ENCODE measurements around the gene ZCCHC24.
"Not testable (repeated sequence)": the region's sequence is repeated elsewhere in the genome, so short reads cannot be mapped to it uniquely, and the experiment has no call there.

ZCCHC24 gene

DNA sequence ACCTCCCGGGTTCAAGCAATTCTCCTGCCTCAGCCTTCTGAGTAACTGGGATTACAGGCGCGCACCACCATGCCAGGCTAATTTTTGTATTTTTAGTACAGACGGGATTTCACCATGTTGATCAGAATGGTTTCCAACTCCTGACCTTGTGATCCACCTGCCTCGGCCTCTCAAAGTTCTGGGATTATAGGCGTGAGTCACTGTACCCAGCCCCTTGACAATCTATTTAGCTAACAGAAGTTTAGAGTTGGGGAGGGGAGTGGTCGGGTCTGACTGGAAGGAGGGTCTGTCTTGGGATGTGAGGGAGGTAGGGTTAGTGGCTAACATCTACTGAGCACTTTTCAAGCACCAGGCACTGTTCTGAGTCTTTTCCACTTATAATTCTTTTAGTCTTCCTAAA is 27.0 kb upstream of the ZCCHC24 start:
- DNase-seq = no peak

DNA sequence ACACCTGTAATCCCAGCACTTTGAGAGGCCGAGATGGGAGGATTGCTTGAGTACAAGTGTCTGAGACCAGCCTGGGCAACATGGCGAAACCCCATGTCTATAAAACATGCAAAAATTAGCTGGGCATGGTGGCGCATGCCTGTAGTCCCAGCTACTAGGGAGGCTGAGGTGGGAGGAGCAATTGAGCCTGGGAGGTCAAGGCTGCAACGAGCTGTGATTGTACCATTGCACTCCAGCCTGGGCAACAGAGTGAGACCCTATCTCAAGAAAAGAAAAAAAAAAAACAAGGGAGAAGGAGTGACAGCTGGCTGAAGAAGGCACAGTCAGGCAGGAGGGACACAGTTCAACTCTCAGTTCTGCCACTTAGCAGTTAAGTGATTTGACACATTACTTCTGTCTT is 26.4 kb upstream of the ZCCHC24 start:
- no peak for DNase-seq

DNA sequence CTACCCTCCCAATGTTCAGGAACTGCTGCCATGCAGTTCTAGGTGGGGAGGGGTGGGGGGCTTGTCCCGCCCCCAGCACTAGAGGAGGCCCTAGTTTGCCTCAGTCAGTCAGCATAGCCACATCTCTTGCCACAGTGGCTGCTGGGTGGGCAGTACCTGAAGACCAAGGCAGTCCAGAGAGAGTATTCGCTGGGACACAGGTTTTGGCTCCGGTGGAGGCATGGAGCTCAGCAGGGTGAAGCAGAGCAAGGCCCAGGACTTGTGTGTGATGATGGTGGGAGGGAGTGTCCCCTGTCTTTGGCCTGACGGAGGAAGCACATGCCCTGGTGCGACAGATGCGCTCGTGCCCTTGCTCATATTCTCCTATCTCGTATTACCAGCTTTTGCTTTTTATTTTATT is 24.7 kb upstream of the ZCCHC24 start:
- DNase-seq = no peak

DNA sequence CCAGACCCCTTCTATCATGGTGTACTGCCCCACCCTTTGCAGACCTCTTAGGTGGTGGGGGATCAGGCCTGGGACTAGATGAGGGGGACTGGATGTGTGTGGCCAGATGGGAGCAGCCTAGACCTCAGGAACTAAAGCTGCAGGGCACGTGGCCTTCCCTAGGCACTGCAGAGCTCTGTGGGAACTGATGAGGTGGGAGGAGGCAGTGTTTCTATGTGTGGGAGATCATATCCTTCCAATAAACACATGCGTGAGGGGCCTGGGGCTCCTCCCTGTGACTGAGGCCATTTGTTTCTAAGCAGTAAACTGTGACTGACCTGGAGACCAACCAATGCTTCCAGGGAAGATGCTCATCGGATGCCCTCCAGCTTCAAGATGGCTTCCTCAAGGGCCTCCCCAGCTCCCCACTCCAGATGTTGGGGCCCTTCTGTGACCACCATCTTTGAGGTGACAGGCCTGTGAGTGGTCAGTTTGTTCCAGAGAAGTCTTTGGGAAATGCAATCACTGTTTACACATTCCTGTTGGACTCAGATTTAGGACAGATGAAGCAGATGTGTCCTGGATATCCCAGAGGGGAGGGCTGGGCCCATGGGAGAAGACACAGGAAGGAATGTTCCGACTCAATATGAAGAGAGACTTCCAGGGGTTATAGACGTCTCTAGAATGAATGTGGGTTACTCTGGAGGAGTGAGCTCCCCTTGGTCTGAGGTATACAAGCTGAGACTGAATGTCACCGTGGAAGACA is 23.6 kb upstream of the ZCCHC24 start:
- no peak for DNase-seq

DNA sequence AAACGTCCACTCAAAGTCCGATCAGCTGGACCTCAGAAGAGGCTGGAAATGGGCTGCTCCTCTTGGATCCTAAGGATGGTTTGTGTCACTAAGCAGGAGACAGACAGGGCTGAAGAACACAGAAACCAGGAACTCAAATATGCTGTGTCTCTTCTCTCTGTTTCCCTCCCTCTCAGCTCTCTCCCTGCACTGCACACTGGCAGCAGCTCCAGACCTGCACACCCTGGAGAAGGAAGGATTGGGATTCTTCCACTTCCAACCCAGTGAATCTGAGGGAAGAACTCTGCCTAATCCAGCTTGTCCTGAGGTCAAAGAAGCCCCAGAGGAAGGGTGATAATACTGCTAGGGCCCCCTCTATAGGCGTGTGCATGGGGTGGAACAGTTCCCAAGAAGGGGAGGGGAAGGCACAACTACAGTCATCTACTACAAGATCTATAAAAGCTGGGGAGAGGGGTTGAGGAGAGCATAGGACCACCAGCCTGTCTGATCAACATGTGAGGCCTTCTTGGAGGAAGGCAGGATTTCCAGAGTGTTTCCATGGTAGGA is 22.7 kb upstream of the ZCCHC24 start:
- no peak for DNase-seq

DNA sequence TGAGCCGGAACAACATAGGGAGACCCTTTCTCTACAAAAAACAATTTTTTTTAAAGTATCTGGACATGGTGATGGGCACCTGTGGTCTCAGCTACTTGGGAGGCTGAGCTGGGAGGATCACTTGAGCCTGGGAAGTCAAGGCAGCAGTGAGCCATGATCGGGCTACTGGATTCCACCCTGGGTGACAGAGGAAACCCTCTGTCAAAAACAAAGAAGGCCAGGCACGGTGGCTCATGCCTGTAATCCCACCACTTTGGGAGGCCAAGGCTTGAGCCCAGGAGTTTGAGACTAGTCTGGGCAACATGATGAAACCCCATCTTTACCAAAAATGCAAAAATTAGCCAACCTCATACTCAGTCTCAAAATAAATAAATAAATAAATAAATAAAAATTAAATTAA is 19.9 kb upstream of the ZCCHC24 start:
- DNase-seq = no peak

DNA sequence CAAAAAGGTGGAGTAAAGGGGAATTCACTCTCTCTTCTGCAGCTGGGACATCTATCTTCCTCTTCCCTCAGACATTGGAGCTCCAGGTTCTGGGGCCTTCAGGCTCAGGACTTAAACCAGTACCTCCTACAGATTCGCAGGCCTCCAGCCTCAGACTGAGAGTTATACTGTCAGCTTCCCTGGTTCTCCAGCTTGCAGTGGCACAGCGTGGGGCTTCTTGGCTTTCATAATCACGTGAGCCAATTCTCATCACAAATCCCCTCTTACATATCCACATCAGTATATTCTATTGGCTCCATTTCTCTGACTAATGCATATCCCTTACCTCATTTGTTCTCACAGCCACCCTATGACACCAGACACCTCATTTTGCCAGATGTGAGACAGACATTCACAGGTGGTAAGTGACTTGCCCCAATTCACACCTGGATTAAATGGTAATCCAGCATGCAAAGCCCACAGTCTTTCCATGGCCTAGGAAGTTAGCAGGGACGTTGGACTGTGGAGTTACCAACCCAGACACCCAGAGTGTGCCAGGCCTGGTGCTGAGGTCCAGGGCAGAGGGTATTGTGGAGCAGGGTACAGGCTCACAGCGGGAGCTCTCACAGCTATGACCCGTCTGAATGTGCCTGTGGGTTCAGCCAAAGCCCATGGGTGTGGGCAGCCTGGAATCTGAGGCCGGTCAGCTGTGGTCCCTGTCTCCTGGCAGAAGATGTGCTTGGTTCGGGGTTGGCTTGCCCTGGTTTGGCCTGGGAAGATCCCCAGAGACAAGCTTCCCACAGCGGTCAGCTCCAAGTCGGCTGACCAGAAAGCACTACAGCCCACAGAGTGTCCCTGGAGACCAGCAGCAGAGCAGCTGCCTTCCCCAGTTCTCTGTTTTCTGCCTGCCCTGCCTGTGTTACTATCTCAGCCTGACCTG is 18.4 kb upstream of the ZCCHC24 start:
- DNase-seq = no peak

DNA sequence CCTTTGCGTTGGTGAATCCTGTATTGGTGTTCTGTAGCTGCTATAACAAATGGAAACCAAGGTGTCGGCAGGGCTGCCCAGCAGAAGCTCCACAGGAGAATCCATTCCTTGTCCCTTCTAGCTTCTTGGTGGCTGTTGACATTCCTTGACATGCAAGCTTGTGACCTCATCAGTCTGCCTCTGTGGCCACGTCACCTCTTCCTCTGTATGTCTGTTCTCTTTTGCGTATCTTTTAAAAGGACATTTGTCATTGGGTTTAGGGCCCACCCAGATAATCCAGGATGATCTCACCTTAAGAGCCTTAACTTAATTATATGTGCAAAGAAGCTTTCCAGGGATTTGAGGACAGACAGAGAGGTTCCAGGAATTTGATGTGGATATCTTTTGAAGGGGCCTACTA is 15.3 kb upstream of the ZCCHC24 start:
- no peak for DNase-seq

DNA sequence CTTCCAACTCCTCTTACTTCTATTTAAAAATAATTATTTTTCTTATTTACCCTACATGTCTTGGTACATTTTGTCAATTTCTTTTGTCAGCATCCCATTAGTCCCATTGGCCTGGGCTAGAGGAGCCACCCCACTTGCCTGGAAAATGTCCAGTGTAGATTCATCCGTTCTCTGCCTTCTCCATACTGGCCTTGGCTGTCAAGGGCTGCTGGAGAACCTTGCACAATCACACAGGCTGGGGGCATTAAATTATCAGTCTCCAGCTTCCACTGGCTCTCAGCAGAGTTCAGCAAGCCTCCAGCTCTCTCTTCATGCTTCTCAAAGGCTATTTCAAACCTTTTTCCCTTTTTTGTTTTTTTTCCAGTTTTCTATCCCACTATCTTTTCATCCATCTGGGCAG is 13.8 kb upstream of the ZCCHC24 start:
- no peak for DNase-seq

DNA sequence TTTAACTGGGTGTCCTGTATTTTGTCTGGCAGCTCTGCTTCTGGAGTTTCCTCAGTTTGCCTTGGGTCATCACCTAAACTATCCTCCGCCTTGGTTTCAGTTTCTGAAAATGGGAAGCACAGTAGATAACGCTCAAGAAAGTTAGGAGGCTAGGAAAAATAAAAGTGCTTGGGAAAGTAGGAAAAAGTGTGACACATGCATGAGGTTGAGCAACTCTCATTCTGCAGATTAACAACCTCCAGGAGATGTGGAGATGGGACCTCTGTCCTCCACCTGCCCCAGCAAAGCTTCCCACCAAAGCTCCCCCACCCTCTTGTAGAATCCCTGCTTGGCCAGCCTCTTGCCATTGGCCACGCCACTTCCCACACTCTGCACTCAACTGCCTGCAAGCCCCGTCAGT is 13.1 kb upstream of the ZCCHC24 start:
- no peak for DNase-seq

DNA sequence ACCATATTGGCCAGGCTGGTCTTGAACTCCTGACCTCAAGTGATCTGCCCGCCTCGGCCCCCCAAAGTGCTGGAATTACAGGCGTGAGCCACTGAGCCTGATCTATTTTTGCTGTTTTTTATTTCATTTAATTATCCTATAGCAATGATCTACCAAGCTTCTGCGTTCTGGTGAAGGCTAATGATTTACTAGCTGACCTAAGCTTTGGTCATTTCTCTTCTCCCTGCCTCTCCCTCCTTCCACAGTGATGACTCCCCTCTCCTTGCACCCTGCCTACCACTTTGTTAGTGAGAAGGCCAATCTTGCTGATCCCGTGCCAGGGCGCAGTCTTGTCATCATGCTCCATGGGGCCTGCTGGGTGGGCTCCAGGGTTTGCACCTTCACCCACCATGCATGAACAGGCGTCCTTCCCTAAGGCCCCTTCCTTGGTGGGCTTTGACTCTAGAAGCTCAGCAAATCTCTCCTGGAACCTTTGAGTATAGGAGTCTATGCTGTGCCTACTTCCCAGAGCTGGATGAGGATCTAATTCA is 11.9 kb upstream of the ZCCHC24 start:
- no peak for DNase-seq

DNA sequence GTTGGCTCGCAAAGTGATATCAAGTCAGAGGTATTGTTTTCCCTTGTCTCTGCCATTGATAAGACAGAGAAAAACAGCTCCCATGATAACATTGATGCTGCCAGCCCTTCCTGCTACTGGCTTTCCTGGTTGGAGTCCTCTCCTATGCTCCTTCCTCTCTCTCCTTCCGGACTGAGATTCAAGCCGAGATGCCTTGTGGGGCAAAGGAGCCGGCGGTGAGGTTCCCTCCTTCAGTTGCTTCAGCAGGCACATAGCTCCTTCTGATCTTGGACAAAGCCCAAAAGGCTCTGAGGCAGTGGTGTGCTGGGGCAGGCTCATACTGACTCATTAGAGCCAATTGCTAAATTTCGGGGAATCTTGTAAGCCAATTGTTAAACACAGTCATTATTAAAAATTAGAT is 8.8 kb upstream of the ZCCHC24 start:
- no peak for DNase-seq

DNA sequence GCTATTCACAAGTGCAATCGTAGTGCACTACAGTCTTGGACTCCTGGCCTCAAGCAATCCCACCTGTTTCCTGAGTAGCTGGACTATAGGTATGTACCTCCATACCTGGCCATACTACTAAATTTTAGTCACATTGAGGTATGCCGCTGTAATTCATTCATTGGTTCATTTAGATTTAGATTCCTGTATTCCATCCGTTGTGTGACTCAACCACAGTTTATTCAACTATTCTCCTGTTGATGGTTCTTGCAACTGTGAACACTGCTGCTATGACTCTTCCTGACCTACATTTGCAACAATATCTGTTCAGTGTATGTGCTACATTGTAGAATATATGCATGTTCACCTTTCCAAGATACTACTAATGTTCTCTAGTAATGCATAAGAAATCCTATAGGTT is 8.0 kb upstream of the ZCCHC24 start:
- no peak for DNase-seq

DNA sequence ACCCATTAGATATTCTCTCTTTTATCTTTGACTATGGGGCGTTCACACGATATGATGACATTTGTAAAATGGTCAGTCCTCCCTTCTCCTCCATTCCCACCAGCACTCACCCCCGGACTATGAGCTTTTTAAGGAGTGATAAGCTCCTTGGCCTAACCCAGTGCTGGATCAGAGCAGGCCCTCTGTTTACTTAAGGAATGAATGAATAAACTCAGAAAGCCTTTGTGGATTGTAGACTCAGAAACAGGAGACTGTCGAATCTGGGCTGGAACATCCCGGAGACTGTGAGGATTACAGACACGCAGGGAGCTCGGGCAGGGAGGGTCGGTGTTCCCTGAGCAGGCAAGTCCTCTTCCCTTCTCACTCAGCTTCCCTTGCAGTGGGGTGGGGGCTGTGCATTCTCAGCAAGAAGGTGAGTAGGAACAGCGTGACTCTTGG is 6.8 kb upstream of the ZCCHC24 start:
- no peak for DNase-seq

DNA sequence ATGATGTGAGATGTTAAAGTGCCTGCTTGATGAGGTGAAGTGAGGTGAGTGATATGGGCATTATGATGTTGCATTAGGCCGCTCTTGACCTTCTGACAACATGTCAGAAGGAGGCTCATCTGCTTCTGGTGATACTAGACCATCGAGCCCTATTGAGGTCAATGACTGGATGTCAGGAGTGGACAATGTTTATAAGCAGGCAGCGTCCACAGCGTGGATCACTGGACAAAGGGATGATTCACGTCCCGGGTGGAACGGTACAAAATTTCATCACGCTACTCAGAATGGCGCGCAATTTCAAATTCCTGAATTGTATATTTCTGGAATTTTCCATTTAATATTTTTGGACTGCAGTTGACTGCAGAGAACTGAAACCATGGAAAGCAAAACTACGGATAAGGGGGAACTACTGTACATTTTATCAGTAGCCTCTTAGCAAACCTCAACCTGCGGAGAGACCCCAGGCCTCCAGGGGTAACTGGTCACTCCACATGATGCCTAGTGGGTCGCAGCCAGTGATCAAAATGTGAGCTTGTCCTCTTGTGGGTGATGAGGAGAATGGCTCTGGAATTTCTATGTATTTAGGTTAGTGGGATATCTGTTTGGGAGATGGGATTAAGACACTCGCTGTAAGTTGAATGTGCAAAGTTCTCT is 5.7 kb upstream of the ZCCHC24 start:
- DNase-seq = no peak

DNA sequence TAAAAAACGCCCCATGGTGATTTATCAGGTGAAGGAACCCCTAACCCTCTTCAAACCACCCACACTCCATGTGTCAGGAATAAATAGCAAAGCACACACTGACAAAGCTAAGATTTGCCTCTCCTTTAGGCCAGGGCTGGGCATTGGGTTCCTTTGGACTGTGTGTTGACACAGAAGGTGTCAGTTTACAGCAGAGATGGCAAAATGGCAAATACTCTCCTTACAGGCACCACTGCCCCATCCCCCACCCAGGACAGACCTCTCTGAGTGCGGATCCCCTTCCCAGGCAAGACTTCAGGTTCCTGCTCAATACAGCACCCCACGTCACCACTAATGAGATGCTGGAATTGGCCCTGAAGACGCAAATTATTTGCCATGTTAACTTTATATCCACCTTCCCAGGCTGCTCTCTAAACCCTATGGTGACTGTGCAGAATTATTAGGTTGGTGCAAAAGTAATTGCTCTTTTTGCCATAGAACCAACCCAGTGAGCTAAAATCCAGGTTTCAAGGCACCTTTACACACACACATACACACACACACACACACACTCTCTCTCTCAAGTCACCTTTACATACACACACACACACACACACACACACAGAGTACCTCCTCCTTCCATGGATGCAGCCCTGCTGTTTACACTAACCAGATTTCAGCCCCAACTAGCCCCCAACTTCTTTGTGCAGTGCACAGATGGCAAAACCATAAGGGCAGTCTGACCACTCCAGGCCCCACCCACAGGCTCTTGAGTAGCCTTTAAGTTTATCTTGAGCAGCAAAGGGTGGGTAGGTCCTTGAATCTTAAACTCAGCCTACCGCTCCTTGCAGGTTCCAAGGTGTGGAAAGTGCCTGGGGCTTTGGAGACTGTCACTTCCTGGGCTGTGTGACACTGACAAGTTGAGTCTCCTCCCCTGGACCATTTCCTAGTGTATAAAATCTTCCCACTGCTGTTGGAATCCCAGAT is 4.0 kb upstream of the ZCCHC24 start:
- peak; percentile 23 for DNase-seq

DNA sequence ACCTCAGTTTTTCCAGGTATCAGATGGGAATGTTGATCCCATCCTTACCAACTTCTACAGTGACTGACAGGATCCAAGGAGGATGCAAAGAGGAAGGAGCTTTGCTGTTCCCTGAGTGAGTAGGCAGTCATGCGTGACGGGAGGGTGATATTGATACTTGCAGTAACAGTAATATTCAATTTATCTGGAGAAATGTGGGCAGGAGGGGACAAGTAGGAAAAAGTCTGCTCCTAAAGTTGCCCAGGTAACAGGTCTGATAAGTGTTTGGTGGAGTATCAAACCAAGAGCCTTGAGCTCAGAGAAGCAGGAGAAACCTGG is 3.3 kb upstream of the ZCCHC24 start:
- DNase-seq = no peak

DNA sequence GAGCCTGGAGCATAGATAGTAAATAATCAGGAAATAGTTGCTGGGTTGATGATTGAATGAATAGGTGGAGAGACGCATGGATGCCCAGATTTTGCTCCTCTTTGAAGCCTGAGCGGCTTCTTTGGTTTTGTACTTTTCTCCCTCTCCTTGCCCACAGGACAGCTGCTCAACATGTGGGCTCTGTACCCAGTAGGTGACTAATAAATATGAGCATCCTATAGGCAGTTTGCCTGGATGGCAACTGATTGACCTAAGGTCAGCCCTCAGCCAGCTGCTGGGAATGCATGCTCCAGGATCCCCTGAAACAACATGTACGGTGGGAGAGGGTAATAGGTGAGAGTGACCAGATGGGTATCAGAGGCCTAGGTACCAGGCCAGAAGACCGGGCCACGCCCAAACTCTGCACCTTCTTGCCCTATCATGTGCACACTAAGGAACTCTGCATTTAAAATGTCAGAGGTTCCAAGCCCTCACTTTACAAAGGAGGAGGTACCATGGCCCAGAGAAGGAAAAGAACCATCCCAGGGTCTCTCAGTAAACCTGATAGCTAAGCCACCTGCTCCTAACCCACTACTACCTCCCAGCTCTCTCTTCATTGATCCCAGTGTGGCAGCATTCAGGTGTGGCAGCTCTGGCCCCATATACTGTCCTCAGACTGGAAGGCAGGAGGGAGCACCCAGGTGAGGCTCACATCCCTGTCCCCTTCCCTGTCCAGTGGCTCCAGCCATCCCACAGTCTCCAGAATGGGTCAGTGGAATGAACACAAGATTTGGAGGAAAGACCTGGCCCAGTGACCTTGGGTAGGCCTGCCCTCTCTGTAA is 2.7 kb upstream of the ZCCHC24 start:
- no peak for DNase-seq

DNA sequence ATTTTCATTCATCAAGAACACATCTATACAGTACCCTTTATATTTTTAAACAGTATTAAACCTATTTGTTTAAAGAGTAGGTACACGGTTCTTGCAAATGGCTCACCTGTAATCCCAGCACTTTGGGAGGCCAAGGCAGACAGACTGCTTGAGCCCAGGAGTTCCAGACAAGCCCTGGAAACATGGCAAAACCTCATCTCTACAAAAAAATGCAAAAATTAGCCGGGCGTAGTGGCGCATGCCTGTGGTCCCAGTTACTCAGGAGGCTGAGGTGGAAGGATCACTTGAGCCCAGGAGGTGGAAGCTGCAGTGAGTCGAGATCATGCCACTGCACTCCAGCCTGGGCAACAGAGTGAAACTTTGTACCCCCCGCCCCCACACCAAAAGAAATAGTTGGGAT is 1.8 kb upstream of the ZCCHC24 start:
- DNase-seq = not testable (repeated sequence)

DNA sequence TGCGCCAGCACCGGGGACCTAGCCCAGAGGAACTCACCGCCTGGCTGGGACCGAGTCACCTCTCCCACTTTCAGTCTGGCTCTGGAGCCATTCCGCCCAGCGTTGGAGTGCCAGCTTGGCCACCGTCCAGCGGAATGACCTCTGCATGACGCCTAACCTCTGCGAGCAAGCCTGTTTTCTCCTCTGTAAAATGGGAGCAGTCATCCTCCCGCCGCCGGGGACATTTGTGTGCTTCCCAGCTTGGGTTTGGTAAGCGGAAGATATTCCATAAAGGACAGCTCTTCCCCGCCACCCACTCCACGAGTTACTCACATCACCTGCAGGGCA is 1.3 kb upstream of the ZCCHC24 start:
- DNase-seq = no peak

DNA sequence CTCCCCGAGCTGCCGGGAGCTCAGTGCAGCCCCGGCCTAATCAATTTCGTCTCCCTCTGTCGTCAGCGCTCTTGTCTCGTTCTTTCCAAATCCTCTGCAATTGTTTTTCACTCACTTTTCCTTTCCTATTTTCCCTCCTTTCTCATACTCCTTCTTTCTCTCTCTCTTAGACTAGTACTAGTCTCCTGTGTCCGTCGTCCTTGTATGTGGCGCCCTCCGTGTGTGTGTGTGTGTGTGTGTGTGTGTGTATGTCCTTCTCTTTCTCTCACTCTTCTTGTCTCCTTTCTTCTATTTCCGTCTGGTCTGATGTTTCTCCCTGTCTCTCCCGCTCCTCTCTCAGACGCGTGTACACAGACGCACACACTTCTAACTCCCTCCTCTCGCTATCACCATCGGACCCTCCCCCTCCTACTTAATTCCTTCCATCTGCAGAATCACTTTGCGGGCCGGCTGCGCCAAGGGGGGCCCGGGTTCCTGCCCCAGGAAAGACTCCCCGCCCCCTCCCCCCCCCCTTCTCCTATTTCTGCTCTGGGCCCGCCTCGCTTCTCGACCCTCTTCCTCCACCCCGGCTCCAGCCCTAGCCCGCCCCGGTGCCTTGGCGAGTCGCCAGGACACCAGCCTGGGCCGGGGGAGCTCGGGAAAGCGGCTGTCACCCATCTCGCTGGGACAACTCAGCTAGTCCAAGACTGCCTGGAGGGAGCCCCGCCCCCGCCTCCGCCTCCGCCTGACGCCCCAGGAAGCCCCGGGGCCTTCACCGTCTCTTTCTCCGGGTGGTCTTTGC is 743 bp upstream of the ZCCHC24 start:
- peak; percentile 46 for DNase-seq
